SK-N-SH (cell line): Measurements from ENCODE around the gene MROH7. TPM values are rescaled to one million over a fixed set of nuclear protein-coding genes. Genes with fewer than 3 reads are reported as not detected.

ENCODE experiments used
- CTCF ChIA-PET: fragments of 300-600, 350-600 bp; formaldehyde crosslinking; extraction: SDS; loops from one replicate; lab custom pipeline; 2021; lab: Yijun Ruan, JAX
- POLR2A ChIA-PET: fragments of 350-600 bp; sonication (Branson Sonifier 250); formaldehyde crosslinking; extraction: SDS; loops from one replicate; lab custom pipeline; 2020; ENCODE audit warnings: antibody characterized with exemption, inconsistent platforms; lab: Yijun Ruan, JAX
- DNase-seq: peaks from one replicate; pipeline ENCODE4 v3.0.0; 2012
- H2AFZ ChIP-seq: fragments of 200-600 bp; sonication (generic); 2 replicates; pipeline ENCODE4 v1.8.1; 2016; ENCODE audit warnings: antibody characterized with exemption, mild to moderate bottlenecking, low read depth
- H3F3A ChIP-seq: fragments of 200-600 bp; sonication (generic); replicated peaks from 2 replicates; pipeline ENCODE3; 2016; ENCODE audit warnings: antibody characterized with exemption, mild to moderate bottlenecking; ENCODE audit not compliant: insufficient read depth
- H3K27ac ChIP-seq, 2 experiments: fragments of 200-500 bp in 1 of 2; fragments of 200-600 bp in 1 of 2; sonication (Bioruptor generic) in 1 of 2; sonication (generic), shearing (Covaris generic) in 1 of 2; 2 replicates each; pipeline versions ENCODE4 v1.5.1 to v1.6.1; 2014 to 2016; ENCODE audit warnings: low read depth in 2 of 2, inconsistent platforms in 1 of 2, low read length in 1 of 2, mild to moderate bottlenecking in 1 of 2, mixed read lengths in 1 of 2
- H3K27me3 ChIP-seq: fragments of 200-600 bp; sonication (generic), shearing (Covaris generic); 2 replicates; pipeline ENCODE4 v1.6.1; 2016; ENCODE audit warnings: mixed run types; ENCODE audit not compliant: insufficient read depth
- H3K36me3 ChIP-seq, 2 experiments: fragments of 200-500 bp in 1 of 2; fragments of 200-600 bp in 1 of 2; sonication (Bioruptor generic) in 1 of 2; sonication (generic) in 1 of 2; replicated peaks in 1 of 2; 2 replicates each; pipeline versions ENCODE3 to v1.5.1; 2014 to 2016; ENCODE audit warnings: low read length in 1 of 2, mild to moderate bottlenecking in 1 of 2; ENCODE audit not compliant: insufficient read depth in 2 of 2, control insufficient read depth in 1 of 2
- H3K4me1 ChIP-seq, 2 experiments: fragments of 200-500 bp in 1 of 2; fragments of 200-600 bp in 1 of 2; sonication (Bioruptor generic) in 1 of 2; sonication (generic), shearing (Covaris generic) in 1 of 2; 2 replicates each; pipeline versions ENCODE4 v1.5.1 to v1.6.1; 2014 to 2016; ENCODE audit warnings: low read depth in 1 of 2, low read length in 1 of 2, mixed run types in 1 of 2; ENCODE audit not compliant: insufficient read depth in 2 of 2, control insufficient read depth in 1 of 2
- H3K4me2 ChIP-seq: fragments of 200-600 bp; sonication (generic), shearing (Covaris generic); 2 replicates; pipeline ENCODE4 v1.6.1; 2017; ENCODE audit warnings: mixed run types
- H3K4me3 ChIP-seq, 2 experiments: fragments of 200-500 bp in 1 of 2; fragments of 200-600 bp in 1 of 2; sonication (Bioruptor generic) in 1 of 2; sonication (generic), shearing (Covaris generic) in 1 of 2; 2 replicates each; pipeline versions ENCODE4 v1.5.1 to v1.8.1; 2014 to 2016; ENCODE audit warnings: low read depth in 2 of 2, inconsistent platforms in 1 of 2, low read length in 1 of 2, mild to moderate bottlenecking in 1 of 2, mixed read lengths in 1 of 2, moderate library complexity in 1 of 2
- H3K79me2 ChIP-seq: fragments of 200-600 bp; sonication (generic); 2 replicates; pipeline ENCODE4 v1.8.1; 2017; ENCODE audit warnings: mild to moderate bottlenecking; ENCODE audit not compliant: insufficient read depth
- H3K9ac ChIP-seq: fragments of 200-600 bp; sonication (generic); 2 replicates; pipeline ENCODE4 v1.6.1; 2017; ENCODE audit warnings: mixed run types
- H3K9me2 ChIP-seq: fragments of 200-600 bp; sonication (generic); 2 replicates; pipeline ENCODE4 v1.6.1; 2017; ENCODE audit warnings: mixed run types
- H3K9me3 ChIP-seq: fragments of 200-600 bp; sonication (generic); 2 replicates; pipeline ENCODE4 v1.6.1; 2017; ENCODE audit warnings: mixed run types, mild to moderate bottlenecking, moderate library complexity
- H4K20me1 ChIP-seq: fragments of 200-600 bp; sonication (generic); 2 replicates; pipeline ENCODE4 v1.6.1; 2017; ENCODE audit warnings: mild to moderate bottlenecking, mixed run types; ENCODE audit not compliant: insufficient read depth
- ELF1 ChIP-seq: IDR thresholded peaks from 2 replicates; pipeline ENCODE4 v1.4.0; 2012
- EZH2phosphoT487 ChIP-seq: fragments of 200-600 bp; sonication (generic); IDR thresholded peaks from 2 replicates; pipeline ENCODE4 v1.6.1; 2017; ENCODE audit warnings: low read depth, mixed run types, mild to moderate bottlenecking, antibody characterized with exemption, moderate library complexity, borderline replicate concordance
- FOXJ3 ChIP-seq: sonication (generic); formaldehyde crosslinking; IDR thresholded peaks from 2 replicates; pipeline ENCODE4 v1.5.1; 2020; ENCODE audit warnings: mild to moderate bottlenecking, missing genetic modification reagents
- FOXM1 ChIP-seq: IDR thresholded peaks from 2 replicates; pipeline ENCODE4 v1.4.0; 2012; ENCODE audit warnings: low read depth, mild to moderate bottlenecking
- JUND ChIP-seq: IDR thresholded peaks from 2 replicates; pipeline ENCODE4 v1.4.0; 2012
- MEF2A ChIP-seq: IDR thresholded peaks from 2 replicates; pipeline ENCODE4 v1.4.0; 2012; ENCODE audit warnings: low read depth, borderline replicate concordance
- NRF1 ChIP-seq: IDR thresholded peaks from 2 replicates; pipeline ENCODE4 v1.6.1; 2012; ENCODE audit warnings: low read depth, mild to moderate bottlenecking, low read length
- RFX5 ChIP-seq: IDR thresholded peaks from 2 replicates; pipeline ENCODE4 v1.6.1; 2012; ENCODE audit warnings: mild to moderate bottlenecking, improper control_type of control experiment, low read length
- SIN3A ChIP-seq: IDR thresholded peaks from 2 replicates; pipeline ENCODE4 v1.6.1; 2012; ENCODE audit warnings: low read depth, mild to moderate bottlenecking, low read length, moderate library complexity, borderline replicate concordance
- TAF1 ChIP-seq: IDR thresholded peaks from 2 replicates; pipeline ENCODE4 v1.6.1; 2012; ENCODE audit warnings: low read depth, mild to moderate bottlenecking, low read length, moderate library complexity, borderline replicate concordance
- WGBS: methylation state at CpG from one replicate; pipeline ENCODE4 v1.1.6; 2017; ENCODE audit warnings: low lambda C conversion rate; 5-methylcytosine and 5-hydroxymethylcytosine counted together
- polyA plus RNA-seq, 3 experiments: library from polyadenylated mRNA; depleted of rRNA; stranded (reverse); fragments of >200 nt; gene quantifications; 2 replicates each; pipeline ENCODE4 v1.2.3, GENCODE V29; 2012
- TF ChIP-seq, protein P1 (sequence below): fragments of 150-350 bp; IDR thresholded peaks from 2 replicates; pipeline ENCODE4 v1.6.1; 2017; ENCODE audit warnings: antibody characterized with exemption, low read length, low read depth, borderline replicate concordance
- TF ChIP-seq, protein P2 (sequence below): fragments of 150-350 bp; IDR thresholded peaks from 2 replicates; pipeline ENCODE4 v1.6.1; 2016; ENCODE audit warnings: mild to moderate bottlenecking, low read depth, low read length
- TF ChIP-seq, protein P3 (sequence below): IDR thresholded peaks from 2 replicates; pipeline ENCODE4 v1.4.0; 2012; ENCODE audit warnings: low read depth, borderline replicate concordance
- TF ChIP-seq, protein P4 (sequence below): IDR thresholded peaks from 2 replicates; pipeline ENCODE4 v1.4.0; 2012; ENCODE audit warnings: low read depth

The MROH7 gene
- polyA plus RNA-seq, 1 of the 3 experiments (the other 2 are of a cell fraction): 0.51 TPM

DNA sequence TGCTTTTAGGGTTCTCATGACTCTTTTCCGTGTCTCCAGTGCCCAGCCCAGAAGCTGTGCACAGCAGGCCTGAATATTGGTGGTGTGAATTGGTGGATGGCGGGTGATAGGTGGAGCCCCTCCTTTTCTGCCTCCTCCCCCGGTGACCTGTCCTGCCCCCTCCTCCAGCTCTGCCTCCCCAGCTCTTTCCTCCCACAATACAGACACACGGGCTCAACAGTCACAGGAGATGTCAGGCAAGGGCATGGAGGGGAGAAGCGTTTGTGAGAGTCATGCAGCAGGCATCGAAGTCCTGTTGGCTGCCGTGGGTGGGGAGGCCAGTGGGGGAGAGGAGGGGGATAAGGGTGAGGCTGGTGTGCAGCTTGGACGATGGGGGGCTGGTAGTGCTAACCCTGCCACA is 56.8 kb downstream of the MROH7 start:
- no peaks in the 10 kb centered on the region for H3F3A ChIP-seq
- WGBS: 48% methylated on average over 8 of the region's 8 CpGs
- CTCF ChIA-PET: no interaction called here
- H3K4me2 ChIP-seq: no peak overlapping the region
- H3K4me1 ChIP-seq: no peaks in the 10 kb centered on the region
- no peak overlapping the region for H3K4me3 ChIP-seq
- DNase-seq: no peak
- no peaks in the 10 kb centered on the region for H3K36me3 ChIP-seq
- POLR2A ChIA-PET: interaction anchor here (0.6 kb wide), 1 partner anchor 1382 kb away, joined by 3 read pairs; no protein-coding TSS in a partner anchor
- TF ChIP-seq SIN3A (no peak), TAF1 (no peak), ELF1 (no peak), MEF2A (no peak)
- no peaks in the 10 kb centered on the region for H3K9me2 ChIP-seq
- H3K27ac ChIP-seq: no peak overlapping the region
- no peaks in the 10 kb centered on the region; the same call in none of the 2 replicates for H3K27me3 ChIP-seq
- no peaks in the 10 kb centered on the region for H3K9me3 ChIP-seq
- no peaks in the 10 kb centered on the region for H4K20me1 ChIP-seq
- H3K9ac ChIP-seq: no peak overlapping the region
- no peak overlapping the region for H2AFZ ChIP-seq
- no peaks in the 10 kb centered on the region for H3K79me2 ChIP-seq

DNA sequence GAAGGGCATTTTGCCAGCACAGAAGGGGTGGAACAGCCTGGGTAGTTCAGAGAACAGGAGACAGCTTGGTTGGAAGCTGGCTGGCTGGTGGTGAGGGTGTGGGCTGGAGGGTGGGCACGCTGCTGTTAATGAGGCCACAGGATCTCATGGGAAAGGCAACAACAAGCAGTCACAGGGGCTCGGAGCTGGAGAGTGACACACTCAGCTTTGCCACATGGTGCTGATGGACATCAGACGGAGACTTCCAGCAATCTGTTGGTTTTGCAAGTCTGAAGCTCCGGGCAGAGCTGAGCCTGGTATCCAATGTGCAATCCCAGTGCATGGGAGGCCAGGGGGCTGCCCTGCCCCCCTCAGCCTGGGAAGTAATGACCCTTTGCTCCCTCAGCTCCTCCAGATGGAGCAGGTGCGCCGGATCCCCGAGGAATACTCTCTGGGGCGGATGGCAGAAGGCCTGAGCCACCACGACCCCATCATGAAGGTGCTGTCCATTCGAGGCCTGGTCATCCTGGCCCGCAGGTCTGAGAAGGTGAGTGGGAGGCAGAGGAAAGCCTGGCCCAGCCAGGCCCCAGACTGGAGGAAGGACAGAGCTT is 58.4 kb downstream of the MROH7 start:
- H3K79me2 ChIP-seq: no peaks in the 10 kb centered on the region
- no peak overlapping the region for H3K27ac ChIP-seq
- H3K9ac ChIP-seq: no peak overlapping the region
- H3K4me2 ChIP-seq: no peak overlapping the region
- WGBS: 65% methylated on average over 9 of the region's 11 CpGs
- H3K9me2 ChIP-seq: no peaks in the 10 kb centered on the region
- H3F3A ChIP-seq: no peaks in the 10 kb centered on the region
- H4K20me1 ChIP-seq: no peaks in the 10 kb centered on the region
- no peaks in the 10 kb centered on the region for H3K9me3 ChIP-seq
- no peak overlapping the region for H3K4me3 ChIP-seq
- no peaks in the 10 kb centered on the region for H3K4me1 ChIP-seq
- no peaks in the 10 kb centered on the region for H3K36me3 ChIP-seq
- H2AFZ ChIP-seq: no peak overlapping the region
- CTCF ChIA-PET: interaction anchor here (0.9 kb wide), 1 partner anchor 9 kb away, joined by 3 read pairs; no protein-coding TSS in a partner anchor
- DNase-seq: no peak
- TF ChIP-seq, protein P1, sequence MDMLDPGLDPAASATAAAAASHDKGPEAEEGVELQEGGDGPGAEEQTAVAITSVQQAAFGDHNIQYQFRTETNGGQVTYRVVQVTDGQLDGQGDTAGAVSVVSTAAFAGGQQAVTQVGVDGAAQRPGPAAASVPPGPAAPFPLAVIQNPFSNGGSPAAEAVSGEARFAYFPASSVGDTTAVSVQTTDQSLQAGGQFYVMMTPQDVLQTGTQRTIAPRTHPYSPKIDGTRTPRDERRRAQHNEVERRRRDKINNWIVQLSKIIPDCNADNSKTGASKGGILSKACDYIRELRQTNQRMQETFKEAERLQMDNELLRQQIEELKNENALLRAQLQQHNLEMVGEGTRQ: no peak
- TF ChIP-seq, protein P2, sequence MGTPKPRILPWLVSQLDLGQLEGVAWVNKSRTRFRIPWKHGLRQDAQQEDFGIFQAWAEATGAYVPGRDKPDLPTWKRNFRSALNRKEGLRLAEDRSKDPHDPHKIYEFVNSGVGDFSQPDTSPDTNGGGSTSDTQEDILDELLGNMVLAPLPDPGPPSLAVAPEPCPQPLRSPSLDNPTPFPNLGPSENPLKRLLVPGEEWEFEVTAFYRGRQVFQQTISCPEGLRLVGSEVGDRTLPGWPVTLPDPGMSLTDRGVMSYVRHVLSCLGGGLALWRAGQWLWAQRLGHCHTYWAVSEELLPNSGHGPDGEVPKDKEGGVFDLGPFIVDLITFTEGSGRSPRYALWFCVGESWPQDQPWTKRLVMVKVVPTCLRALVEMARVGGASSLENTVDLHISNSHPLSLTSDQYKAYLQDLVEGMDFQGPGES: no peak
- TF ChIP-seq JUND: no peak
- TF ChIP-seq EZH2phosphoT487: no peak
- no peak for TF ChIP-seq TAF1
- POLR2A ChIA-PET: no interaction called here
- no peaks in the 10 kb centered on the region; the same call in none of the 2 replicates for H3K27me3 ChIP-seq

DNA sequence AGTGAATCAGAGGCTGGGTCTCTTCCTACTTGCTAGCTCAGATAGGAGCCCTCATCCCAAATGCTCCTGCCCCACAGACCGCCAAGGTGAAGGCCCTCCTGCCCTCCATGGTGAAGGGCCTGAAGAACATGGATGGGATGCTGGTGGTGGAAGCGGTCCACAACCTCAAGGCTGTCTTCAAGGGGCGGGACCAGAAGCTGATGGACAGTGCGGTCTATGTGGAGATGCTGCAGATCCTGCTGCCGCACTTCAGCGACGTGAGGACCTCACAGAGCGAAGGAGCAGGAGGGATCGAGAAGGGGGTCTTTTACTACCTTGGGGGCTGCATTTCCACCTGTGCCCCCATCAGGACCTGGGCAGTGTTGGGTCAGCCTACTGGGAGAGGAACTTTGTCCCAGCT is 59.5 kb downstream of the MROH7 start:
- CTCF ChIA-PET: interaction anchor here (1.2 to 1.3 kb wide), 2 partner anchors 9 to 153 kb away, joined by 3 read pairs; partner anchors contain the start of gene ACOT11
- no peak overlapping the region for H3K9ac ChIP-seq
- no peaks in the 10 kb centered on the region for H3K4me1 ChIP-seq
- no peak overlapping the region for H3K27ac ChIP-seq
- no peak overlapping the region for H2AFZ ChIP-seq
- no peaks in the 10 kb centered on the region for H3F3A ChIP-seq
- no peaks in the 10 kb centered on the region for H3K36me3 ChIP-seq
- H4K20me1 ChIP-seq: no peaks in the 10 kb centered on the region
- POLR2A ChIA-PET: no interaction called here
- H3K9me2 ChIP-seq: no peaks in the 10 kb centered on the region
- no peak overlapping the region for H3K4me2 ChIP-seq
- 76% methylated on average over 9 of the region's 9 CpGs for WGBS
- H3K4me3 ChIP-seq: no peak overlapping the region
- H3K79me2 ChIP-seq: no peaks in the 10 kb centered on the region
- no peaks in the 10 kb centered on the region; the same call in 1 of the 2 replicates for H3K27me3 ChIP-seq
- DNase-seq: no peak
- H3K9me3 ChIP-seq: no peaks in the 10 kb centered on the region
- TF ChIP-seq RFX5 (no peak), JUND (no peak), NRF1 (no peak), SIN3A (no peak), ELF1 (no peak), FOXJ3 (CRISPR knock-in tag) (no peak), FOXM1 (no peak)
- TF ChIP-seq, protein P3, sequence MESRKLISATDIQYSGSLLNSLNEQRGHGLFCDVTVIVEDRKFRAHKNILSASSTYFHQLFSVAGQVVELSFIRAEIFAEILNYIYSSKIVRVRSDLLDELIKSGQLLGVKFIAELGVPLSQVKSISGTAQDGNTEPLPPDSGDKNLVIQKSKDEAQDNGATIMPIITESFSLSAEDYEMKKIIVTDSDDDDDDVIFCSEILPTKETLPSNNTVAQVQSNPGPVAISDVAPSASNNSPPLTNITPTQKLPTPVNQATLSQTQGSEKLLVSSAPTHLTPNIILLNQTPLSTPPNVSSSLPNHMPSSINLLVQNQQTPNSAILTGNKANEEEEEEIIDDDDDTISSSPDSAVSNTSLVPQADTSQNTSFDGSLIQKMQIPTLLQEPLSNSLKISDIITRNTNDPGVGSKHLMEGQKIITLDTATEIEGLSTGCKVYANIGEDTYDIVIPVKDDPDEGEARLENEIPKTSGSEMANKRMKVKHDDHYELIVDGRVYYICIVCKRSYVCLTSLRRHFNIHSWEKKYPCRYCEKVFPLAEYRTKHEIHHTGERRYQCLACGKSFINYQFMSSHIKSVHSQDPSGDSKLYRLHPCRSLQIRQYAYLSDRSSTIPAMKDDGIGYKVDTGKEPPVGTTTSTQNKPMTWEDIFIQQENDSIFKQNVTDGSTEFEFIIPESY: no peak
- TF ChIP-seq, protein P4, sequence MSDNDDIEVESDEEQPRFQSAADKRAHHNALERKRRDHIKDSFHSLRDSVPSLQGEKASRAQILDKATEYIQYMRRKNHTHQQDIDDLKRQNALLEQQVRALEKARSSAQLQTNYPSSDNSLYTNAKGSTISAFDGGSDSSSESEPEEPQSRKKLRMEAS: no peak
